HG02981 (cell line): ENCODE measurements around the gene CLDN9.

Source experiments
- ATAC-seq: cut with Tn5 transposase; IDR thresholded peaks from one replicate; pipeline ENCODE4 v1.9.1; 2021; ENCODE audit warnings: mild to moderate bottlenecking, moderate library complexity; ENCODE audit not compliant: unreplicated experiment

The CLDN9 gene

GRCh38 chr16:3028716-3029319 is 16.1 kb downstream of the CLDN9 start:
- ATAC-seq: no peak

GRCh38 chr16:3029491-3030221 is 16.9 kb downstream of the CLDN9 start:
- no peak for ATAC-seq

GRCh38 chr16:3030222-3031212 is 17.8 kb downstream of the CLDN9 start:
- ATAC-seq: no peak

GRCh38 chr16:3032624-3033023 is 19.9 kb downstream of the CLDN9 start:
- no peak for ATAC-seq

GRCh38 chr16:3035289-3035971 is 22.7 kb downstream of the CLDN9 start:
- ATAC-seq: no peak

GRCh38 chr16:3035972-3036725 is 23.4 kb downstream of the CLDN9 start:
- ATAC-seq: no peak

GRCh38 chr16:3036726-3037315 is 24.1 kb downstream of the CLDN9 start, which contains the start of gene BICDL2:
TSS of gene BICDL2 (minus strand) at chr16:3036944. CDS start at chr16:3035496, 1,448 bp downstream.
- no peak for ATAC-seq

GRCh38 chr16:3038256-3038655 is 25.5 kb downstream of the CLDN9 start:
- no peak for ATAC-seq

GRCh38 chr16:3038896-3039295 is 26.2 kb downstream of the CLDN9 start:
- no peak for ATAC-seq

- no peak for ATAC-seq
Observed at GRCh38 chr16:3042376-3042775, 29.7 kb downstream of the CLDN9 start.

GRCh38 chr16:3044708-3045107 is 32.0 kb downstream of the CLDN9 start:
- ATAC-seq: no peak

GRCh38 chr16:3045758-3046640 is 33.3 kb downstream of the CLDN9 start, which contains the start of gene MMP25:
TSS of gene MMP25 (plus strand) at chr16:3046561. CDS start at chr16:3046918, 357 bp downstream.
- no peak for ATAC-seq

- no peak for ATAC-seq
Observed at GRCh38 chr16:3046641-3047386, 34.1 kb downstream of the CLDN9 start.

- ATAC-seq: no peak
Observed at GRCh38 chr16:3047387-3047720, 34.6 kb downstream of the CLDN9 start.

- no peak for ATAC-seq
Observed at GRCh38 chr16:3049921-3050481, 37.3 kb downstream of the CLDN9 start.

GRCh38 chr16:3050487-3050886 is 37.8 kb downstream of the CLDN9 start:
- ATAC-seq: no peak

GRCh38 chr16:3051009-3051408 is 38.3 kb downstream of the CLDN9 start:
- ATAC-seq: no peak

GRCh38 chr16:3051494-3051893 is 38.8 kb downstream of the CLDN9 start:
- ATAC-seq: no peak
